NK-92 treated with Interleukin-12 subunit alpha and Interleukin-12 subunit beta, amount 100 ng/mL, for 24 hours (cell line): ENCODE data around the gene GMDS.

Source experiments
- DNase-seq: peaks from one replicate; lab custom pipeline; 2025; lab: John Stamatoyannopoulos, UW

The GMDS gene

DNA sequence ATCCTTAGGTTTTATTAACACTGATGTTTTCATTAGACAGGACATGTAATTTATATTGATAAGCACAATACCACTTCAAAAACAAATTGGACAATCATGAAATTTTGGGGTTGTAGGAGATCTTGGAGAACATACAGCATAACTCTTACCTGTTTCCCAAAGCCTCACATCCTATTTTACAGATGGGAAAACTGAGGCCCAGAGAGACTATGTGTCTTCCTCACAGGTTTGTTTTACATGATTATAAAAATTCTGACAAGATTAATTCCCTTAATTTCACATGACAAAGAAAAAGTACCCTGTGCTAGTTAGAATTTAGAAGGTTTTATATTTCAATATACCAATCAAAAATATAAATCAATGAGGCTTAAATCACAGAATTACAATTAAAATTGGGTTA lies 145.5 kb downstream of the GMDS start:
- DNase-seq: no peak

DNA sequence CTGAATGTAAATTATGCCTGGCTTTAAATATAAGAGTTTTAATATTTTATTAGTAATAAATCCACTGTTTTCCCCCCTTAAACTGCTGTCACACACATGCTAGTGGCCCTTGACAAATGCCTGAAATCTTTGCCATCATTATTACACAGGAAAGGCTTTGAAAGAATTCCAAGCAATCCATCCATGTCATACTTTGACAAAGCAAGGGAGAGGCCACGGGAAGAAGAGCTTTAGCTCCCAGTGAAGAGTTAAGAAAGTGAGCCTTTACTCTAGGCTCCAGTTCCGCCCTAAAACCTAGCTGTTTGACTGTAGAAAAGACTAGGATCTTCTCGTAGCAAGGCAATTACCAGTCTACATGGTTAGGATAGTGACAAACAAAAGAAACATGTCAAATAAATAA lies 147.9 kb downstream of the GMDS start:
- no peak for DNase-seq

DNA sequence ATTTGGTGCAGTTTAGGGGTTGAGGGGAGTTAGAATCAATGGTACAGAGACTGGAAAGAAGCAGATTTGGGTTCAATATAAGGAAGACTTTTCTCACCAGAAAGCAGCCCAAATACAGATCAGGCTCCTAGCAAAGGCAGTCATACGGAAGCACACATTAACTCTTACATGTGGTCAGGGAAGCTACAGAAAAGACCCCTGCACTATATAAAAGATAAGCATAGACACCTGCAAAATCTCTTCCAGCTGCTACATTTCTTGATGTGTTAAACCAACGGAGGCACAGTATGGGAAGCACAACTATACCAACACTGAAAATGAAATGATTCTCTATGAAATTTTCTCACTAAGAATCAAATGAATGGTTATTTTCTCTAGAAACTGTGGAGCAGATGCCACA lies 150.8 kb downstream of the GMDS start:
- no peak for DNase-seq

DNA sequence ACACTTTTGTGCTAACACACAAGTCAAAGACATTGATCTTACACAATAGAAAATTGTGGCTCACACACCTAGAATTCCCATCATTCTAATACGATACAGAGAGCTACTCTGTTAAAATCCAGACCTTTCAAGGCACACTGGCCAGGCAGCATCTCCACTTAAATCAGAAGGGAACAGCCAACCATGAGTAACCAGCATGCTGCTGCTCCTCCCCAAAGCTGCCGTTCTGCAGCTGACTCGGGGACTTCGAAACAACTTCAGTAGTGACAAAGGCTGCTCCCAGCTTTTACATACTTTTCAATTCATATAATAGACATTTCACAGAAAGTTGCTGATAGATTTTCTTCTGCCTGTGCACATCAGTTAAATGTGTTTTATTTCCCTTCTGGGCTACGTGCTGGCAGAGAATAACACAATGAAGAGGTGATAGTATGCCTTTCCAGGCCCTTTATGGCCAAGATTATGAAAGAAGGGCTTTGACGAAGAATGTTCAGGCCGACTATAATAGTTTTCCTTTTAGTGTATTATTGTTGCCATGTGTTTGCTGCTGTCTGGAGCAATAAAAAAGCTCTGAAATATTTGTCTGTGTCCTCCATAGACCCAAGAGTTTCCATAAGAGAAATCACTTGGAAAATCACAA lies 159.0 kb downstream of the GMDS start:
- no peak for DNase-seq

DNA sequence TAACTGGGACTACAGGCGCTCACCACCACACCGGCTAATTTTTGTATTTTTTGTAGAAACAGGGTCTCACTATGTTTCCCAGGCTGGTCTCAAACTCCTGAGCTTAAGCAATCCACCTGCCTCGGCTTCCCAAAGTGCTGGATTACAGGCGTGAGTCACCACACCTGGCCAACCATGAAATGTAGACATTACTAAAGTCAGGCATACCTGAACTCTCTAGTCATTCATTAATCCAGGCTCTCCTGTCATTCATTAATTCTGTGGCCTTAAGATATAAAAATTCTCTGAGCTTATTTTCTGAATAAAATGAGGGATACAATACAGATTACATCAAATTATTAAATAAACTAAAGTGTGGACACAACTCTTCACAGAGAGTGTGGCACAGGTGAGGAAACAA lies 159.7 kb downstream of the GMDS start:
- DNase-seq: no peak

DNA sequence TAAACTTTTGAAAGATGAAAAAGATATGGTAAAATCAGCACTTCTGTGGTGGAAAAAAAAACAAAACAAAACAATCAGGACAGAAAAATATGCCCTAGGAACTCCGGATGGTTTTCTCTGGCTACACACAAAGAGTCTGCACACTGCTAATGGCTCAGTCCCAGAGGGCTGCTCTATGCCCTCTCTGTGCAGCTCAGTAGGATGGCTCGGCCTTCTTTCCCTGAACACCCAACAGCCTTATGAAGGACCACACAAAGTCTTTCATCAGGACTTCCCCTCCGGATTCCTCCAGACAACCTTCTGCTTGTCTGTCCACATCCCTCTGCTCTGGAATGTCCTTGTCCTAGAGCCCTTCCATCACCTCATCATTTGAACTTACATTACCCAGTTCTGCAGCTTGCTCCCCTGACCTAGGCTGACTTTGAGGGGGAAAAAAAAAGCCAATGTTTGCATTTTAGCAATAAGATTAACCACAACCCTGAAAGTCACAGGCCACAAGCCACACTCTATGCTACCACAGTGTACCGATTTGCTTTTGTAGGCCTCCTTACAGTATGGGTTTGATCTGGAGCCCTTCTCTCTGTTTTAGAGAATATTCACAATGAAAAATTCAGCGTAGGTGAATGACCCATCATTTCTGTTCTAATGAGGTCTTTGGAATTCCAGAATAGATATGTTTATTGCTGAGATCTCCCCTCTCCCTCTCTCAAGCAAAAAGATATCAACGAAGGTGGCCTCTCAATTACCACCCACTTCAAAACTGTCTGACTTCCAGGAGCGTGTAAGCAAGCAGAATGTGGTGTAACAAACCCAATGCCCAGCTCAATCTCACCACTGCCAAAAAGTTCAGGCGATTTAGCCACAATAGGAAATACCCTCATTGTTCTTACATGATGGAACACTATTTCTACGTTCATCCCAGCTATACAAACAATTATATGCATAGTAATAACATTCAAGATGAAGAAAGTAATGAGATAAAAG lies 164.0 kb downstream of the GMDS start:
- peak; percentile 43 for DNase-seq

DNA sequence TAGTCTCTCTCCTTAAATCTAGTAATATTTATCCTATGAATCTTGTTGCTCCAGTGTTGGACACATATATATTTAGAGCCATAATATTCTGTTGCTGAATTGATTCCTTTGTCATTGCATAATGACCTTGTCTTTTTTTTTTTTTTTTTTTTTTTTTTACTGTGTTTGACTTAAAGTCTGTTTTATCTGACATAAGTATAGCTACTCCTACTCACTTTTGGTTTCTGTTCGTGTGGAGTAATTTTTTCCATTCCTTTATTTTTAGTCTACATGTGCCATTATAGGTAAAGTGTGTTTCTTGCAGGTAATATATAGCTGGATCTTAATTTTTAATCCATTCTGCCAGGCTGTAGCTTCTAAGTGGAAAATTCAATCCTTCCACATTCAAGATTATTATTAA lies 166.5 kb downstream of the GMDS start:
- no peak for DNase-seq

DNA sequence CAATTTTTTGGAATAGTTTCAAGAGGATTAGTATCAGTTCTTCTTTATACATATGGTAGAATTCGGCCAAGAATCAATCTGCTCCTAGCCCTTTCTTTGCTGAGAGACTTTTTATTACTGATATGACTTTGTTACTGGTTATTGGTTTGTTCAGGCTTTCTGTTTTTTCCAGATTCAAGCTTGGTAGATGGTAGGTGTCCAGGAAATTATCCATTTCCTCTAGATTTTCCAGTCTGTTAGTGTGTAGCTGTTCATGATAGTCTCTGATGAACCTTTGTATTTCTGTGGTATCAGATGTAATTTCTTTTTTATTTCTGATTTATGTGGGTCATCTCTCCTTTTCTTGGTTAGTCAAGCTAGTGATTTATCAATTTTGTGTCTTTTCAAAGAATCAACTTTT lies 167.6 kb downstream of the GMDS start:
- no peak for DNase-seq

DNA sequence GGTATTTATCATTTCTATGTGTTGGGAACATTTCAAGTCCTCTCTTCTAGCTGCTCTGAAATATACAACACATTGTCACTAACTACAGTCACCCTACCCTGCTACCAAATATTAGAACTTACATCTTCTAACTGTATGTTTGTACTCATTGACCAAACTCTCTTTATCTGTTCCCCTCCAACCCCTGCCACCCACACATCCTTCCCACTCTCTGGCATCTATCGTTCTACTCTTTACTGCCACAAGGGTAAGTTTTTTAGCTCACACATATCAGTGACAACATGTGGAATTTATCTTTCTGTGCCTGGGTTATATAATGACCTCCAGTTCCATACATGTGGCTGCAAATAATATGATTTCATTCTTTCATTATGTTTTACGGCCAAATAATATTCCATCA lies 171.9 kb downstream of the GMDS start:
- no peak for DNase-seq

DNA sequence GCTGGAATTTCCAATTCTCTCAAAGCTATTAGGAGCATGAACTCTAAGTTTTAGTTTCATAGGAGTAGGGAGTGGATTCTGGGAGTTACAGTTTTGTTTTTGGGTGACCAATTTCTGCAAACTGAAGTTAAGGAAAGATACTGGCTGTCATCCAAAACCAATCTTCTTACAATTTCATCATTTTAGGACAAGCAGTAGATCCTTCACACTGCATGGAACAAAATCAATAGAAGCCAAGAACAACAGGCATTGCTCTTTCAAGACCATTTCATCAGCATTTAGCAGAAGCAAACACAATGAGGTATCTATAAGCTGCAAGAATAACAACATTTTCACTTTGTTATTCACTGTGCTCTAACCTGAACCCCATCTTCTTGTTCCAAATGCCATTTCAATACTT lies 173.0 kb downstream of the GMDS start:
- no peak for DNase-seq

DNA sequence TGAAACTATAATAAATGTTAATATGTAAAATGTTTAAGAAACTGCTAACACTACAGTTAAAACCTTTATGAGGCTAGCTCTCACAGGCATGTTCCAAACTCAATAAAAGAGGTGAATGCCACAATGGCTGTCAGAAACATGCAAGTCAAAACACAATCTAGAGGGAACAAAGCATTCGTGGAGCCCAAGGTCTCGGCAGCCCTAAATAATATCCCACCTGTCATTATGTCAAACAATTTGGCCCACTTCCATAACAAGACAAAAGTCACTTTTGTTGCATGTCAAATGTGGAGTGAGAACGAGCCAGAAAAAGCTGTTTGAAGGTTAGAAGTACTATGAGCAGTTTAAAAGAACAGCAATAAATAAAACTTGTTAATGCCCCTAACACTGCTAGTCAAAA lies 181.9 kb downstream of the GMDS start:
- DNase-seq: no peak

DNA sequence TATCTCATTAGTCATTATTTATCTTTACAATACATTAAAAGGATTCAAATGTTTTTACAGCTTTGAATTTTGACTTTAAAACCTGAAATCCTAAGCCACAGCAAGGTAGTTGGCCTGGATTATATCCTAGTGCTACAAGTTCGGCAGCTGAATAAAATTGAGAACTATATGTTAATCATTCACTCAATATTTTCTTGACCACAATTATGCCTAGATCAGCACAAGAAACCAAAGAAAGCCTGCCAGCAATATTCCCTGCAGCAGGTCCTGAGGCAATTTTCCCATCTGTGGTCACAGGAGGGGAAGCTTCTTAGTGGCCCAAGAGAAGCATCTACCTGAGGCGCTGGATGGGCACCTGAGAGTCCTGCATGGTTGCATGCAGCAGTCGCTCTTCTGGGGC lies 183.5 kb downstream of the GMDS start:
- DNase-seq: no peak

DNA sequence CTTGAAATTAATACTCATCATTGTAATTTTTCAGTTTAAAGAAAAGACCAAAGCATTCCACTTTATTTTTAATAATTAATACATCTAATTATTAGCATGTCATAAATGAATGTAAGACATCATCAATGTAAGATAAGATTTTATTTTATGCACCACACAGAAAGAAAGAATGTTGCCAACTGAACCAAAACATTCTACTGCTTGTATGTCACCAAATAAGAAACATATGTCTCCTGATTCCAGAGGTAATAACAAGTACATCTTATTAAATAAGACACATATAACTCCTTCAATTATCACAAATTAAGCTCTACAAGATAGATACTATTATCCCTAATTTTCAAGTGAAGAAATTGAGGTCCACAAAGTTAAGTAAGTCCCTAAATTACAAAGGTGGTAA lies 189.5 kb downstream of the GMDS start:
- no peak for DNase-seq

DNA sequence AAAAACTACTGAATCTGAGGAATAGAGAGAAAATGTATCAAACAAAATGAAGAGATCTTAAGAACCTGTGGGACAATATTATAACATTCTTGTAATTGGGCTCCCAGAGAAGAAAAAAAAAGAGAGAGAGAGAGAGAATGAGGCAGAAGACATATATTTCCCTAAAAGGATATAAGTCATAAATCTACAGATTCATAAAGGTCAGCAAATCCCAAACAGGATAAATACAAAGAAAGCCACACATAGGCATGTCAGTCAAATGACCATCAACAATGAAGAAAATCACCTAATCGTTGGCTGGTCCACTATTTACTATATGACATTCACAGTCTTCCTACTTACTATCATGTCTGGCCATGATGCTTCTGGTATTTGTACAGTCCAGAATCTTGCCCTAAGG lies 190.3 kb downstream of the GMDS start:
- no peak for DNase-seq

DNA sequence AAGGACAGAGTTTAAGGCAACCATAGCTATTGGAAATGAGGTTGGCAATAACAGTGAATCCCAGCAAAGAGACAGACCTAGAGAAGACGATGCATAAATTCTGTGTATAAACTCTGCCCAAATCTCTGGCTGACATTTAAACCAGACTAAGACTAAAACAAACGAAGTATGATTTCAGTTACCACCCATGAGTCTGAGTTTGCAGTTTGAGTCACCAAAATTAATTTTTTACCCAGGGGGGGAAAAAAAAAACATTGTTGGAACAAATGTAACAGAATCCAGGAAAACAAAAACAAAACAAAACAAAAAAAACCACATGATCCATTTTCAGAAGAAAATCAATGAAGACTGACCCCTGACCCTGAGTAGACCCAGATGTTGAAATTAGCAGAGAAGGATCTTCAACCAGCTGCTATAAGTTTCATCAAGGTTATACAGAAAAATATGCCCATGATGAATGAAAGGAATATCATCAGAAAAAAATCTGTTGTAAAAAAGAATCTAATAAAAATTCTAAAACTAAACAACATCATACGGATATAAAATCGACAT lies 190.8 kb downstream of the GMDS start:
- DNase-seq: no peak

DNA sequence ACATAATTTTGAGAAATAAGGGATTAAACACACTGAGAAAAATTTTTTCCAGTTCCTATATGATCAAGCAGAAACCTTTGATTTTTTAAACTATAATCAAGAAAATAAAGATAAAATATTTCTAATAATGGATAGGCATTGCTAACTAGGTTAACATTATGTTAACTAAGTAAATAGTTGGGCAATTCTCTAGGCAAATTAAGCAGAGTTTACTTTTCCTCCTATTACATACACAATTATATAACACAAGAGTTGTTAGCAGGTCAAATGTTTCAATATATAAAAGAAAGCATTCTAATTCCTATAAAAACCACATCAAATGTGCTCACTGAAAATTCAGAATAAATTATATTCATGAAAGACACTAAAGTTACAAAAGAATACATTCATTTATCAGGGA lies 191.7 kb downstream of the GMDS start:
- no peak for DNase-seq

DNA sequence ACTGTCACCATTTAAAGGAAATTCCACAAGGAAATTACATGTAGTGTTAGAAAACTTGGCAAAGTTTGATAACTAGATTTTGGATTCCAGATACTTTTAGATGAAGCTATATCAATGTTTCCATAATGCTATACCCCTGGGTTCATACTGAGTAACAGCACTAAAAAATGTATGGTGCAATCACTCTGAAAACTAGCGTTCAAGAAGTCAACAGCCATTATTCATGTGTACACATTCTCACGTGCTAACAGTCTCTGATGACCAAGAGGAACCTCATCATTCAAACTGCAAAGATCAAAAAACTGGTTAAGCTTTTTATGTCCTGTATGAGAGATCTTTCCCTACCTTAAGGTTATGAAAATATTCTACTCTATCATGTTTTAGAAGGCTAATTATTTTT lies 197.6 kb downstream of the GMDS start:
- DNase-seq: no peak

DNA sequence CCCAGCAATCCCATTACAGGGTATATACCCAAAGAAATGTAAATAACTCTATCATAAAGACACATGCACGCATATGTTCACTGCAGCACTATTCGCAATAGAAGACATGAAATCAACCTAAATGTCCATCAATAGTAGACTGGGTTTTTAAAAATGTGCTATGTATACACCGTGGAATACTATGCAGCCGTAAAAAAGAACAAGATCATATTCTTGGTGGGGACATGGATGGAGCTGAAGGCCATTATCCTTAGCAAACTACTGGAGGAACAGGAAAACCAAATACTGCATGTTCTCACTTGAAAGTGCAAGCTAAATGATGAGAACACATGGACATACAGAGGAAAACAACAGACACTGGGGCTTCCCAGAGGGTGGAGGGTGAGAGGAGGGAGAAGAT lies 201.2 kb downstream of the GMDS start:
- no peak for DNase-seq

DNA sequence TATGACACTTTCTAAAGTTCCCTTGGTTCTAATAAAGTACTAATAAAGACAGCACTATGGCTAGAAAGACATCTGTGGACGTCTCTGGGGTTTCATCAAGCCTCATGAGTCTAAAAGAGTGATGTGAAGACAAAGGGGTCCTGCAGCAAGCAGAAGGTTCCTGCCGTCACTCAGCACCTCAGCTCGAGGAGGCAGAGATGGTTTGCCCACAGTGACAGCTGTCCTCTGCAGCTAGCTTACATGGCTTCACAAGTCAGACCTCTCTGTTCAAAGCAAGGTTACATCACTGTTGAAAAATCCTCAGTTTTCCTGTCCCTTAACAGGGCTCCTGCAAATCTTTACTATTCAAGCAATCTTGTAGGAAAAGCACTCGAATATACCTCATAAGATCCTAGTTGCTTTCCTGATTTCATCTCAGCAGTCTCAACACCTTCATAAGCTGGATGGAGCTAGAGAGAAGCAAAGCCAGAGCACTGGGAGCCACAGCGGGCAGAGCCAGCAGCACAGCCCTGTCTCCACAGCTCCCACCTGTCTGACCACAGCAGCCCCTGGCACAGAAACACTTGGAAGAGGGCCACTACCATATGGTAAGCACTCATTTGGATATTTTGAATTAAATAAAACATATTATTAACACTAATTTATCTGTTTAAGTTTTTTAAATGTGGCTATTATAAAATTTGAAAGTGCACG lies 202.3 kb downstream of the GMDS start:
- DNase-seq: no peak

DNA sequence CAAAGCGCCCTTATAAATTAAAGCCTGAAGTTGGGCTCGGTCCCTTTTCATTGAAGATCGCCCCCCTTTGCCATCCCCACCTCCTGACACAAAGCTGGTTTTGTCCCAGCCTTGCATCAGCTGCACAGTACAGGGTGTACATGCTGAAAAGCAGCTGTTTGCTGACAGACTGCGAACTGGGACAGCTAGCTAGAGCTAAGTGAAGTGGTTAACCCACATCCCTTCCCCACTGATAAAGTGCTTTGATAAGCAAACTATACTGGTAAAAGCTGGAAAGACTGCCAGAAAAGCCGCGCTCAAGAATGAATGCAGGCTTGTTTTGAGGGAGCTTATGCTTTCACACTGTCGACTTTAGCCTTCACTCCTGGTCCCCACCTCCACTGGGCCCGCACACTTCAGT lies 207.3 kb downstream of the GMDS start:
- peak; percentile 8 for DNase-seq

DNA sequence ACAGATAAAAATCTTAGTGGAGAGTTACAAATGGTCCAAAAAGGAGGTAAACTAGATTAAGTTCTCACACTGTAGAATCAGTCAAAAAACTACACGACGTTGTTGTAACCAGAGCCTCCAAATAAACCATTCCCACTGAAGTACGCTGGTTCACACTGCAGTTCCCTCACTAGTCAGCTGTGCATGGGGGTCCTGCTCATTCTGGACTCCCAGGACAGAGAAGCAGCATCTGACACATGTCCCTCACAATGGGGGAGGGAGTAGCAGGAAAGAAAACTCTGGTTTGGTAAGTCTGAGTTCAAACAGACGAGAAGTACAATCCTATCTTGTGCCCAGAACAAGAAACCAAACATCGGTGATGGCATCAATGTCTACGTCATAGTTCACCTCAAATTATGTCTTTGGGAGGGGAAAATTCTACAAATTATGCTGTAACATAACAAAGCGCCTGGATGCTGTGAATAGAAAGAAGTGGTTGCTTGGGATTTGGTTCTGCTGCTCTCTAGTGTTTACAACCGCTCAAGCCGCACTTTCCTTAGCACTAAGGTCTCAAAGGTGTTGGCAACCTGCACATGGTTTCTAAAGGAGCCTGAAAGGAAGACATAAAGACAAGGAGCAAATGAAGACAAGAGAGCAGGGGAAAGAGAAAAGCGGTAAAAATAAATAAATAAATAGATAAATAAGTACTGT lies 208.0 kb downstream of the GMDS start:
- no peak for DNase-seq

DNA sequence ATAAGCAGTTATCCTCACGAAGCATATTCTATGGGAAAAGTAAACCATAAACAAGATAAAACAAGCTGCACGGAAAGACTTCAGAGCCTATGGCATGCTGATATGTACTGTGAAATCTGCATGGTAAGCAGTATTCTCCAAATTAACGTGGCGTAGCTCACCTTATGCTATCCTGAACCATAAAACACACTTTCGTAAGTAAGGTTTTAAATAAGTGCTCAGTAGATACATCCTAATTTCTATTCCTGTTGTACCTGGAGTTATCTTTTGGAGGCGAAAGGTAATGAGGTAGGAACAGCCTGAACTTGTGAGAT lies 208.7 kb downstream of the GMDS start:
- DNase-seq: no peak
